HL-60/S4 treated with retinoic acid at 250 ng/mL for 4 days and 3 days (cell line): ENCODE results near the gene OR52A5.
"Not testable (repeated sequence)": the region's sequence is repeated elsewhere in the genome, so short reads cannot be mapped to it uniquely, and the experiment has no call there.

Experiments used
- in situ Hi-C: fragments of 300-500 bp; cut with MboI; formaldehyde crosslinking; loops from 2 replicates; pipeline ENCODE4 v1.7.0; 2022; ENCODE audit warnings: low sequenced_read_pairs

OR52A5 gene

DNA sequence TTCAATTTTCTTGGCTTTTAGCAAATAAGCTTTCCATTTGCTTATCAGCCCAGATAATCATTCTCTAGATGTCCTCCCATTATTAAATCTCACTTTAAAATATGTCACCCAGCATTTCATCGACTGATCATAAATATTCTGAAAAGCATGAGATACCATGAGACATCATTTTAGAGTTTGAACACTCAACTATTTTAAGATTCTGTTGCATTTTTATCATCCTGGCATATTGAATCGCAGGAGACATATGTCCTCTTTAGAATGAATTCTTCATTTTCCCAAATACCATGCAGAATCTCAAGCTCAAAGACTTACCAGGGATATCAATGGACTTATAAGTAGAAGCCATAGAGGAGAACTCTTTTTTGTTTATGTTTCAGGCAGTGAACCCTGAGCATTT is at the start of gene OR52A5:
Gene OR52A5, minus strand, starts transcription at position 361 of the 400 bp plus-strand sequence. CDS start 5,714 bp downstream, outside the sequence.
- in situ Hi-C loops, result no loop called here

DNA sequence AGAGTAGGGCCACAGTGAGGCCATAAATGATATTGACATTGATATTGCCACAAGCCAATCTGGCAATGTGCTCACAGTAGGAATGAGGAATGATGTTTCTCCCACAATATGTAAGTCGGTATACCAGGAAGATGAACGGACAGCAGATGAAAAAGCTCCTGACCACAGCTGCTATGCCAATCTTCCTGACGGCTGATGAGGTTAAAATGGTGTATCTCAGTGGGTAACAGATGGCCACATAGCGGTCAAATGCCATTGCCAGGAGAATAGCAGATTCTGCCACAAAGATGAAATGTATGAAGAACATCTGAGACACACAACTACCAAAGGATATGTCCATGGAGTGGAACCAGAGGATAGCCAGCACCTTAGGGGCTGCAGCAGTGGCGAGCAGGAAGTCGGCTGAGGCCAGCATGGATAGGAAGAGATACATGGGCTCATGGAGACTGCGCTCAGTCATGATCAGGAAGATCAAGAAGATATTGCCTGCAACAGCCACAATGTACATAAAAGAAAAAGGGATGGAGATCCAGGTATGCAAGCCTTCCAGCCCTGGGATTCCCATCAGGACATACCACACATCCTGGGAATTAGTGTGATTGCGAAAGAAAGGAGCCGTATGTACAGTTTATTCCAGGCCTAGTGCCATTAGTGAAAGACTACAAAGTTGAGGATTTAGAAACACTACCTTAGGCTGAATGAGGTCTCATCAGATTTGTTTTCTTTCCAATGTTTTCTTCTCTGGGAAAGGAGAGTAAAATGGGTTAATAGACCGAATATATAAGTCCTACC is 40.1 kb upstream of the OR52A5 start:
- in situ Hi-C loops, result no loop called here

DNA sequence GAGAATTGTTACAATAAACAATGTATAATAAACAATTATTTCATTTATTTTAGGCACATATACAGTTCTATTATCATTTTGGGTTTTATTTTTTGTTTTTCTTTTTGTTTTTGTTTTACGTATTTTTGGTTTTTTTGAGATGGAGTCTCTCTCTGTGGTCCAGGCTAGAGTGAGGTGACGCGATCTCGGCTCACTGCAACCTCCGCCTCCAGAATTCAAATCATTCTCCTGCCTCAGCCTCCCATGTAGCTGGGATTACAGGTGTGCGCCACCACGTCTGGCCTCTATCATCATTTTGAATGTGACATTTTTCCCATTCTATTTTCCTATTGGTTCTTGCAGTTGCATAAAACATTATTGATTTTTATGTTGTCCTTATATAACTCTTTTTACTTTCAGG is 36.8 kb upstream of the OR52A5 start:
- in situ Hi-C loops, result no loop called here

DNA sequence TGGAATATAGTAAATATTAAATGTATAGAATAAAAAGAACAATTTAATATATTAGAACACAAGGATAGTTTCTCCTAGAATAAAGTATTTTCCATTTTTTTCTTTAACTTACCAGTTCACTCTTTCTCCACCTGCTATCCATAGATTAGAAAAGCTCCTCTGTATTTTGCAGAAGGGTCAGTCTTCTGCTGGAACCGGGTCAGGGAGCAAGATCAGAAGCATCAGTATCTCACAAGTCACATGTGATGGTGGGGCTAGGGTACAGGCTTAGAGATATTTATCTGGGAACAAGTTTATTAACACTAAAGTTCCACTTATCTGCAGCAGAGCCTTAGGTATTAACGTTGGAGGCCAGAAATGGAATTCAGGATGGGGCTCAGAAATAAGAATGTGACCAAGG is 33.7 kb upstream of the OR52A5 start:
- in situ Hi-C loops, result no loop called here

DNA sequence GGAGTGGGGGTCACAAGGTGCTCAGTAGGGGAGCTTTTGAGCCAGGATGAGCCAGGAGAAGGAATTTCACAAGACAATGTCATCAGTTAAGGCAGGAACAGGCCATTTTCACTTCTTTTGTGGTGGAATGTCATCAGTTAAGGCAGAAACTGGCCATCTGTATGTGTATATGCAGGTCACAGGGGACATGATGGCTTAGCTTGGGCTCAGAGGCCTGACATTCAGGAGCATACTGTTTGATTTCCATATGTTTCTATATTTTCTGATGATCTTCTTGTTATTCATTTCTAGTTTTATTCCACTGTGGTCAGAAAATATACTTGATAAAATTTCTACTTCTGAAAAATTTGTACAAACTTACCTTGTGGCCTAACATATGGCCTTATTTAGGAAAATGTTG is 27.7 kb upstream of the OR52A5 start:
- in situ Hi-C loops, result not testable (repeated sequence)

DNA sequence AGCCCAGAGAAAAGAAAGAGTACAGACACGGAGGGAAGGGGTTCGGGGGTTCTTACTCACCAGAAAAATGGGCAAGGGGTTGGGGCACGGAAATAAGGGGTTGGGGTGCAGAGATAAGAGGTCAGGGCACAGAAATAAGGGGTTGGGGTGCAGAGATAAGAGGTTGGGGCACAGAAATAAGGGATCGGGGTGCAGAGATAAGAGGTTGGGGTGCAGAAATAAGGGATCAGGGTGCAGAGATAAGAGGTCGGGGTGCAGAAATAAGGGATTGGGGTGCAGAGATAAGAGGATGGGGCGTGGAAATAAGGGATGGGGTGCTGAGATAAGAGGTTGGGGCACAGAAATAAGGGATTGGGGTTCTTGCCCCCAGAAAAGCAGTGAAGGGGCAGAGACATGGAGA is 26.7 kb upstream of the OR52A5 start:
- in situ Hi-C loops, result not testable (repeated sequence)

DNA sequence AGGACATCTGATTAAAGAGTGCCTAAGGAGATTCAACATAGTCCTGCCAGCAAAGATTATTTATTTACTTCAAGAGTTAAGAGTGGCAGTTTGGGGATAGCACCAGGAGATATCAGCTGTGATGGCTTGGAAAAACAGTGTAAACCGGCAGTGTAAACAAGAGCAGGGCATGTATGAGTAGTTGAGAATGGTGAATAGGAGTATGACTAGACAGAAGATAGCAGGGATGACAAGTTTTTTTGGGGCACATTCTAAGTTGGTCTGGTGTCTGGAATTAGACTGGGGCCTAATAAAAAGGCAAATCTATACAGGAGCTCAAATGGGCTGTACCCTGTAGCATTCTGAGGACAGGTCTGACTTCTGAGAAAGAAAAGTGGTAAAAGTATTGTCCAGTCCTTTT is 22.9 kb upstream of the OR52A5 start:
- in situ Hi-C loops, result not testable (repeated sequence)

DNA sequence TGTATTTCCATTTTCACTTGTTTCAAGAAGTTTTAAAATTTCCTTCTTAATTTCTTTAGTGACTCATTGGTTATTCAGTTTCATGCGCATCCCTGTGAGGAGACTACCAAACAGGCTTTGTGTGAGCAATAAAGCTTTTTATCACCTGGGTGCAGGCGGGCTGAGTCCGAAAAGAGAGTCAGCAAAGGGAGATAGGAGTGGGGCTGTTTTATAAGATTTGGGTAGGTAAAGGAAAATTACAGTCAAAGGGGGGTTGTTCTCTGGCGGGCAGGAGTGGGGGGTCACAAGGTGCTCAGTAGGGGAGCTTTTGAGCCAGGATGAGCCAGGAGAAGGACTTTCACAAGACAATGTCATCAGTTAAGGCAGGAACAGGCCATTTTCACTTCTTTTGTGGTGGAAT is 22.1 kb upstream of the OR52A5 start:
- in situ Hi-C loops, result not testable (repeated sequence)

DNA sequence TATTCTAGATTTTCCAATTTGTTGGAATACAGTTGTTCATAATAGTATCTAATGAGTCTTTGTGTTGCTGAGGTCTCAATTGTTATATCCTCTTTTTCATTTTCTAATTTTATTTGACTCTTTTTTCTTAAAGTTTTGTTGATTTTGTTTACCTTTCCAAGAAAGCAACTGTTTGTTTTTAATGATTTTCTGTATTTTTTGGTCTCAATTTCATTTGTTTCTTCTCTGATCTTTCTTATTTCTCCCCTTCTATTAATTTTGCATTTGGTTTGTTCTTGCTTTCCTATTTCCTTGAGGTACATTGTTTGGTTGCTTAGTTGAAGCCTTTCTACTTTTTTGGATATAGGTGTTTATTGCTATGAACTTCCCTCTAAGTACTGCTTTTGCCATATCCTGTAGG is 21.6 kb upstream of the OR52A5 start:
- in situ Hi-C loops, result no loop called here

DNA sequence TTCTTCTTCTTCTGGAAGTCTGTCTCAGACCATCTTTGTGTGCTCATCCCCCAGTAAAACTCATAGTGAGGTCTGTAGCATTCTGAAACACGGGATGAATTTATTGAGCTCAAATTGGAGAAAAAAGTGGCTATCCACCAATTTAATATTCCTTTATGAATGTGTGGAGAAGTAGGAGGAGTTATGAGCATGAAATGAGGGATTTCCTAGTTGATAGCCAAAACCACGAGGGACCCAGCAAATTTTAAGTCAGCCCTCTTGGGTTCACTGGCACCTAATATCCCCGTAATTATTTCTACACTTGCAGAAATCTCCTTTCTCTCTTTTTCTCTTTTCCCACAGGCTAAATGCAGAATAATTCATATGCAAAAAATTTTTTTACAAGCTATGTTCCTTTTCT is 16.5 kb upstream of the OR52A5 start, which contains the start of gene OR52A1:
Gene OR52A1, minus strand, starts transcription at position 101 of the 400 bp plus-strand sequence. CDS start 2,388 bp downstream, outside the sequence.
- in situ Hi-C loops, result no loop called here

DNA sequence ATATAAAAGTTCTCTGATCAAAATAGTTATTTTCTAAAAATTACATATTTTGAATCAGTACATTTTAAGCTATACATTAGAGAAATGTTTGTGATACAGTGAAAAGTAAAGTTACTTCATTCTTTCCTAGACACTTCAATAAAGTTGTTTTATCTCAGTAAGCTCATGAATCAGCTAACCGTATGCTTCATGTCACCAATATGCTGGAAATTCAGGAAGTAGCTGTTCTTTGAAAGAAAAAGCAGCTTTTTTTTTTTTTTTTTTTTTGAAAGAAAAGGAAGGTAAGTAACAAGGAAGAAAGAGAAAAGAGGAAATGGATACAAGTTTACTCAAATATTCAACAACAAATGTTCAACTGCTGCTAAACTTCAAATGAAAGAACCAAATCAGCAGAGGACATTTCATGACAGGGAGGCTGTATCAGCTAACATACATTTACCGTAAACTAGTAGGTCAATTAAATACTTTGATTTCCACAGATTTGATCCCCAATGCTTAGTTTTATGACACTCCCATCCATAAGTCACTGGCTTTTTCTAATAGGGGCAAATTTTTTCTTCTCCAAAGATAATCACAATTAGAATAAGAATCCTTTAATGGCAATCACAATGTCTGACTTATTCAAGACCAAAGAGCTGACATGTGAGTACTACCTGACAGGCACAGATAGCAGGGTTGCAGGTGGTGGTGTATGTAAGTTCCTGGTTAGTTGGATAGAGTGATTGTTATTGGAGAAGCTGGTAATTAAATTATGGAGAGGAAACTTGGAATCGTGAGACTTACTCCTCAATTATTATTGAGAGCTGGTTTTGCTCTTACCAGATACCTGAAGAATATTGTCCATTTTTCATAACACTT is 15.6 kb upstream of the OR52A5 start:
- in situ Hi-C loops, result no loop called here

DNA sequence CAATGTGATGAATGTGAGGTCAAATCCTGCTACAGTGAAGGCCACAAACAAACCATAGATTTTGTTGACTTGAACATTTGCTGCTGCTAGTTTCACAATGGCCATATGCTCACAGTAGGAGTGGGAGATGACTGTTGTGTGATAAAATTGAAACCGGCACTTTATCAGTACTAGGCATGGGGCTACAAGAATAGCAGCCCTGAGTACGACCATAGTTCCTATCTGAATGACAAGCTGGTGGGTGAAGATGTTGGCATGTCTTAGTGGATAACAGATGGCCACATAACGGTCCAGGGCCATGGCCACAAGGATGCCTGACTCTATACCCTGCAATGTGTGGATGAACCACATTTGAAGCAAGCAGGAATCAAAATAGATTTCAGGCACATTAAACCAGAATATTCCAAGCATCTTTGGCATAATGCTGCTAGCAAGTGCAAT is 13.6 kb upstream of the OR52A5 start:
- in situ Hi-C loops, result no loop called here

DNA sequence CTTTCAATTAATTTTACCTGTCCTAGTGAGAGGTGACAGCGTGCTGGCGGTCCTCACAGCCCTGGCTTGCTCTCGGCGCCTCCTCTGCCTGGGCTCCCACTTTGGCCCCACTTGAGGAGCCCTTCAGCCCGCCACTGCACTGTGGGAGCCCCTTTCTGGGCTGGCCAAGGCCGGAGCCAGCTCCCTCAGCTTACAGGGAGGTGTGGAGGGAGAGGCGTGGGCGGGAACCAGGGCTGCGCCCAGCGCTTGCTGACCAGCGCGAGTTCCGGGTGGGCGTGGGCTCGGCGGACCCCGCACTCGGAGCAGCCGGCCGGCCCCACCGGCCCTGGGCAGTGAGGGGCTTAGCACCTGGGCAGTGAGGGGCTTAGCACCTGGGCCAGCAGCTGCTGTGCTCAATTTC is 6.0 kb upstream of the OR52A5 start:
- in situ Hi-C loops, result not testable (repeated sequence)

DNA sequence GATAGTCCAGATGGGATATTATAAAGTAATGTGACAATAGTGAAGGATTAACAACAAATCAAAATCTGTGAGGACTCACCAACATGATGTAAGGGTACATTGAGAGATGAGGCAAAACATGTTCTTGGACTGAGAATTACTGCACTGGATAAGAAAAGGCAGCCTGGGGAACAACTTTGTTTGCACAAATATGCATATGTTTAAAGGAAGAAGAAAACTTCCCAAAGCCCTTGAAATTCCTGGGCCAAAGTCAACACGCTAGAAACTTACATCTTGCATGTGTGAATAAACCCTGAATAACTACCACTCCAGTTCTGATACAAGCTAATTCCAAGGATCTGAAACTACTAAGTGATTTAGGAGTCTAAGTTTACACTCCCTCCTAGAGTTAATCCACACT is 1.1 kb downstream of the OR52A5 start:
- in situ Hi-C loops, result no loop called here

DNA sequence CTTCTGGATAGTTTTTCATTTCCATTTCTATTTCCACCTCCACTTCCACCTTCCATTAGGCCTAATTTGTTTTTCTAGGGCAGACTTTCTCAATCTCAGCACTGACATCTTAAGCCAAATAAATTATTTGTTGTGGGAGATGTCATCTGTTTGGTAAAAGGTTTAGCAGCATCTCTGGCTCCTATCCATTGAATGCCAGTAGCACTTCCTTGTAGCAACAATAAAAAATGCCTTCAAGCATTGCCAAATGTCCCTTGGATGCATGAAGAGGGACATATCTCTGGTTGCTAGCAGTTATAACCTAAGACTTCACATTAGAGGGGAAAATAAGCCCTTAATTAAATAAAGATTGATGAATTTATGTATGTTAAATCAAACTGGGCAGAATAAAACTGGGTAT is 1.9 kb downstream of the OR52A5 start:
- in situ Hi-C loops, result no loop called here

DNA sequence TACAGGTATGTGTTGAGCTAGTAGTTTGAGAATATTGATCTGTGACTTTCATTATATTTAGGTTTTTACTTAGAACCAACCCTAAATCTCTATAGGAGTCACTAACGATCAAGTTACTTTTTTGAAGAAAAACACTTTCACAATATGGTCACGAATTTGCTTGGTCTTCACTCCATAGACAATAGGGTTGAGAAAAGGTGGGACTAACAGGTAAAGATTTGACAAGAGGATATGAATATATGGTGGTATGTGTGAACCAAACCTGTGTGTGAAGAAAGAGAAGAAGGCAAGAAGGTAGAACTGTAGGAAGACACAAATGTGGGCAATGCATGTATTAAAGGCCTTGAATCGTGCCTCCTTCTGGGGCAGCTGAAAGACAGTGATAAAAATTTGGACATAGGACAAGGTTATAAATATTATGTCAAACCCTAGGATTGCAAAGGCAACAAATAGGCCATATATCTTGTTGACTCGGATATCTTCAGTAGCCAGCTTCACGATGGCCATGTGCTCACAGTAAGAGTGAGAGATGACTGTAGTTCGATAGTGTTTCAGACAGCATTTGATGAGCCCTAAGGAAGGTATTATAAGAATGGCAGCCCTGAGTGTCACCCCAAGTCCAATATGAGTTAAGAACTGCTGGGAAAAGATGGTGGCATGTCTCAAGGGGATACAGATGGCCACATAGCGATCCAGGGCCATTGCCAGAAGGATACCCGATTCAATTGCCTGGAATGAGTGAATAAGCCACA is 6.4 kb downstream of the OR52A5 start:
- in situ Hi-C loops, result no loop called here

DNA sequence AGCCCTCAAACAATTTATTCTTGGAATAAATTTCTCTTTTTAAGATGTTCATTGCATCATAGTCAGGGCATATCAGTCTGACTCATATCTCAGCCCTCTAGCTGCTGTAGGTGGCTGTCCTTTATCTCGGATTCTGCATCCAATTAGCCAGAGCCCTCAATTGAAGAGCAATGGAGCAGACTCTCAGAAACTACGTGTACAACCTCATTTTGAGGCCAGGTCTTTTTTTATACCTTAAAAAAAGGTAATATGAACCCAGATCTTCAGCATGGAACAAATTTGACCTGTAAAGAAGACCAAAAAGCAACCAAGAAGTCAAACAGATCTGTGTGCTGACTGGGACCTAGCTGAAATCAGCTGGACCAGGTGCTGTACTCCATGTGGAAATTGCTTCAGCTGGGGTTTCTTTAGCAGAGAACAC is 8.7 kb downstream of the OR52A5 start:
- in situ Hi-C loops, result no loop called here

DNA sequence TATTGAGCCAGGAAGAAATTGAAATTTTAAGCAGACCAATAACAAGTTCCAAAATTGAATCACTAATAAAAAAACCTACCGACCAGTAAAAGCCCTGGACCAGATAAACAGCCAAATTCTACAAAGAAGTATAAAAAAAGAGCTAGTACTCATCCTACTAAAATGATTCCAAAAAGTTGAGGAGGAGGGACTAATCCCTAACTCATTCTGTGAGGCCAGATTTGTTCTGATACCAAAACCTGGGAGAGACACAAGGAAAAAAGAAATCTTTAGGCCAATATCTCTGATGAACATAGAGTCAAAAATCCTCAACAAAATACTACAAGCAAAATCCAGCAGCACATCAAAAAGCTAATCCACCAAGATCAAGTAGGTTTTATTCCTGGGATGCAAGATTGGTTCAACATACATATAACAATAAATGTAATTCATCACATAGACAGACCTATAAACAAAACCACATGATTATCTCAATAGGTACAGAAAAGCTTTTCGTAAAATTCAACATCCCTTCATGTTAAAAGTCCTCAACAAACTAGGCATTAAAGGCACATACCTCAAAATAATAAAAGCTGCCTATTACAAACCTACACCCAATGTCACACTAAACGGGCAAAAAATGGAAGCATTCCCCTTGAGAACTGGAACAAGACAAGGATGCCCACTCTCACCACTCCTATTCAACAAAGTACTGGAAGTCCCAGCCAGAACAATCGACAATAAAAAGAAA is 13.1 kb downstream of the OR52A5 start:
- in situ Hi-C loops, result no loop called here

DNA sequence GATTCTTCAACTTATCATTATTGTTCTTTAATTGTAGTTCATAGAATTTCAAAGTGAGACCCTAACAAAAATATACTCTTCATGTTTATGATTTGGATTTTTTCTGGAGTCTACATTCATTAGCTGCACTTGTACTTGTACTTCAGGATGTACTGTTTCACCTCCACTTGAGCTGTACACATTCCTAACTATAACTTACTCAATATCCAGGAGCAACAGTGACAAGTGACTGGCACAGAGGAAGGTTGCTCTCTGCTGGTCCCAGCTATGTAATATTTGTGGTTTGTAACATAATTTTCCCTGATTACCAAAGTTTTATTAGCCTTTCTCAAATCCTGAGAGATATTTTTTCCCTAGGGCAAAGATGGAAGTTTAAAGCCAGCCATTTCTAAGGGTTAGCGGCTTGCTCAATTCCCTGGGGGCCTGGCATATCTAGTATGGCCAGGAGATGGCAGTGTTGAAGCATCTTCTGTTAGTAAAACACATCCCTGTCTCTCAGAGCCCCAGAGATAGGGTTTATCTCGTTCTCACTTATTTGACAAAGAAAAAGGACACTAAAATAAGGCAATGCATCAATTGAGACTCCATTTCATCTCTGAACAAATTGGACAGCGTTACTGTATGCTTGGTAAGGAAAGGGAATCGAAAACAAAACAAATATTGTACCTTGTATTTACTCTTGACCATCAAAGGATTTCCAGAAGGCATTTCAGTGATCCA is 14.2 kb downstream of the OR52A5 start:
- in situ Hi-C loops, result no loop called here

DNA sequence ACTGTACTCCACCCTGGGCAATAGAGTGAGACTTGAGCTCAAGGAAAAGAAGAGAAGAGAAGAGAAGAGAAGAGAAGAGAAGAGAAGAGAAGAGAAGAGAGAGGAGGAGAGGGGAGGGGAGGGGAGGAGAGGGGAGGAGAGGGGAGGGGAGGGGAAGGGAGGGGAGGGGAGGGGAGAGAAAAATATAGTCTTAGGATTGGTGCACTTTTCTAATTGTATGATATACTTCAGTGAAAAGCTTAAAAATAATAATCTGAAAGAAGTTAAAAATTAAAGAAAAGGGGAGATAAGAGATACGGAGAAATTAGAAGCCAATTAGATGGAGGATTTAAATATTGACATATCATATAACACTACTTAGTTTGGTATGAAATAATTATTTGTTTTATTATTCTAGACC is 19.3 kb downstream of the OR52A5 start:
- in situ Hi-C loops, result no loop called here
